Activated gamma-delta T cell treated with Interleukin-2 at 50 U/mL for 16 hours (primary cell): ENCODE data around the gene TCAP.
A peak's percentile ranks its signal among the peaks of the same experiment; 100 is the strongest.

Experiments used
- DNase-seq: peaks from one replicate; pipeline ENCODE4 v3.0.0-alpha.2; 2020

Gene TCAP

DNA sequence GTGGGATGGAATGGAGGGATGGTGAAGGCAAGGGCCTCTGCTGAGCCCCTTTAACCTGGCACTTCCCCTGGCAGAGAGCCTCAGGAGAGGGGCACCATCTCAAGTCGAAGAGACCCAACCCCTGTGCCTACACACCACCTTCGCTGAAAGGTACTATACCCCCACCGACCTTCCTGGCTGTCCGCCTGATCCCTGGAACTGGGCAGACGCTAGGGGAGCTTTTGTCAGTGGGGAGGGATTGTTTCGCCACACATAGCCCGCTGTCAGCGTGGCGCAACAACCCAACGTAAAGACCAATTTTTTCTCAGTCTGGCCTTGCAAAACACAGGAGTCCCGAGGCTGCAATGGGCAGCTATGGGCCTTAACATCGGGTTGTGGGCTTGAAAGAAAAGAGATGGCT lies 35.3 kb upstream of the TCAP start:
- no peak for DNase-seq

- DNase-seq: no peak
Observed at GRCh38 chr17:39631403-39631802, 33.7 kb upstream of the TCAP start.

GRCh38 chr17:39632153-39632941 lies 32.8 kb upstream of the TCAP start:
- no peak for DNase-seq

DNA sequence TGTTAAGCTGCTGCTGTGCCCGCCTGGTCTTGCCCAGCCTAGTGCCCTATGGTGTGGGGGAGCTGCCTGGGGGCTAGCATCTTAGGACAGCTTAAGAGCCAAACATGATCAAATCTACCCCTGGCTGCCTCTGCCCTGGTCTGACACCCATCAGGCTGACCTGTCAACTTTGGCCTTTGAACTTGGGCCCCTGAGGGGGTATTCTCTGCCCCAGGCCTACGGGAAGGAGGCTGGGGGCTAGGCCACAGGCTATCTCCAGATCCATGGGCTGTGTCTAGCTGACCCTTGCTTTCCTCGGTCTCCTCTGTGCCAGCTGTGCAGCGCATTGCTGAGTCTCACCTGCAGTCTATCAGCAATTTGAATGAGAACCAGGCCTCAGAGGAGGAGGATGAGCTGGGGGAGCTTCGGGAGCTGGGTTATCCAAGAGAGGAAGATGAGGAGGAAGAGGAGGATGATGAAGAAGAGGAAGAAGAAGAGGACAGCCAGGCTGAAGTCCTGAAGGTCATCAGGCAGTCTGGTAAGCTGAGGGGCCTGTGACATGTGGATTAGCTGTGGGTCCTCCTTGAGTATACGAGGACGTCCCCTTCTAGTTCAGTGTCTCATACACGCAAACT lies 31.5 kb upstream of the TCAP start:
- no peak for DNase-seq

DNA sequence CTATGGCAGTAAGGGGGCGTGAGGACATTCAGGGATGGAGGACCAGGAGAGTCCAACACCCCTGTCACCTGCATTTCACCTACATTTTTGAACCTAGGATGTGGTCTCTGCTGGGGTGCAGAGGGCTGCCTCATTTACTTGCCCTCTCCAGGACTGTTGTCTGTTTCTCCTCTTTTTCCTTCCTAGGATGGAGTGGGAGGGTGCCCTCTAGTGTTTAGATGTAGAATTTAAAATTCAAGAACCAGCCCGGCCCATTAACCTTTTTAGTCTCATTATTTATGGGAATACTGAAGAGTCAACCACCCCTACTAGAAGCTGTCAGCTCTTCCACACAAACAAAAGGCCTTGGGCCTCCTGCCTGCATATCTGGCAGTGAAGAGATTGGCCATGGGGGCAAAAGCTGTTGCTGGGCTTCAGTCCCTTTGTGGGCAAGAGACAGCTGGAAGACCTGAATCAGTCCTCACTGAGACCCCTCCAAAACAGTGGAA lies 30.7 kb upstream of the TCAP start:
- DNase-seq: no peak

DNA sequence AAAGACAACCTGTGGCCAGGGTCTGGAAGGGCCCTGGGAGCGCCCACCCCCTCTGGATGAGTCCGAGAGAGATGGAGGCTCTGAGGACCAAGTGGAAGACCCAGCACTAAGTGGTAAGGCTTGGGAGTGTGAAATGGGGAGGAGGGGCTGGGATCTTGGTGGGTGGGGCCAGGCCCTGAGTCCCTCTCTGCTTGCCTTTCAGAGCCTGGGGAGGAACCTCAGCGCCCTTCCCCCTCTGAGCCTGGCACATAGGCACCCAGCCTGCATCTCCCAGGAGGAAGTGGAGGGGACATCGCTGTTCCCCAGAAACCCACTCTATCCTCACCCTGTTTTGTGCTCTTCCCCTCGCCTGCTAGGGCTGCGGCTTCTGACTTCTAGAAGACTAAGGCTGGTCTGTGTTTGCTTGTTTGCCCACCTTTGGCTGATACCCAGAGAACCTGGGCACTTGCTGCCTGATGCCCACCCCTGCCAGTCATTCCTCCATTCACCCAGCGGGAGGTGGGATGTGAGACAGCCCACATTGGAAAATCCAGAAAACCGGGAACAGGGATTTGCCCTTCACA lies 29.5 kb upstream of the TCAP start:
- no peak for DNase-seq

DNA sequence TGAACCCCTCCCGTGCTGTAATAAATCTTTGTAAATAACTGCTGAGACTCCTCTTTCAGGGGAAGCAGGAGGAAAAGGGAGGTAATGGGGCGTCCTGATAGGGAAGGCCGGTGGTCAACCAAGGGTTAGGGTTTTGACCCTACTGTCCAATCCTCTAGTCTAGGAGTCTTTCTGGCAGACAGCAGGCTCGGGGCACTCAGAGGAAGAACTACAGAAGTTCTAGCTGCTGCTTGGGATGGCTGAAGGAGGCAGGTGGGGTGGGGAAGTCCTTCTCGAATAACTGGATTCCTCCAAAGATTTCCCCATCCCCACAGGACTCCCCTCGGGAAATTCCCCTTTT lies 28.6 kb upstream of the TCAP start:
- DNase-seq: no peak

DNA sequence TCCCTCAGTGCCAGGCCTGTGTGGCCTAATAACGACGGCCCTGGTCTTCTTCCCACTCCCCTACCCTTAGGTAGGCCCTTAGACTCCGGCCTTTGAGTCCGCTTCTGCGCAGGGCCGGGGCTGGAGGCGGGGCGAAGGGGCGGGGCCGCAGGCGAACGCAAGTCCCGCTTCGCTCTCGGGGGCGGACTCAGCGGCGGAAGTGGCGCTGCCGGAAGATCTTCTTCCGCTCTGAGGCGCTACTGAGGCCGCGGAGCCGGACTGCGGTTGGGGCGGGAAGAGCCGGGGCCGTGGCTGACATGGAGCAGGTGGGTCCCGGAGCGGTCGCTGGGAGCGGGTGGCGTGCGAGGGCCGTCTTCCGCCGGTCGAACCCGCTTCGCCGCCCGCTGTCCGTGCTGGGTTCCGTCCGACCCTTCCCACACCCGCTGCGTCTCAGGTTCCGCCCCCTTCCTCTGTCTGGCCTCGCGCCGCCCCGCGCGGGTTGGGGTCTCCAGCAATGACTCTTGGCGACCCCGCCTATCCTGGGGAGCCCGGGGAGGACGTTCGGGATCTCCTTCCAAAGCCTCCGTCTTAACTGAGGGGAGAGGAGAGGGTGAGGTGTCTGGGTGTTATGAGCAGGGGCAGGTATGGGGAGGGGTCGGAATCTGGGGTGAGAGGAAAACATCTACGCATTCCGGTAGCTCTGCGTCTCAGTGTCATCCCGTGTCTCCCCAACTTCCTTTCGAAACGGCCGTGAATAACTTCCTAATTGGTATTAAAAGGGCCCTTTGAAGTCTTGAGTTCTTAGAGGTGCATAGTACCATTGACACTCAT lies 28.0 kb upstream of the TCAP start, which contains the start of gene STARD3:
TSS of gene STARD3 (plus strand) at position 218 of the 810 bp plus-strand sequence. CDS start 16,388 bp downstream, outside the sequence.
- peak; percentile 90 for DNase-seq

- DNase-seq: no peak
Observed at GRCh38 chr17:39638317-39638716, 26.8 kb upstream of the TCAP start.

- no peak for DNase-seq
Observed at GRCh38 chr17:39639043-39639442, 26.1 kb upstream of the TCAP start.

- DNase-seq: no peak
Observed at GRCh38 chr17:39639566-39640458, 25.3 kb upstream of the TCAP start.

DNA sequence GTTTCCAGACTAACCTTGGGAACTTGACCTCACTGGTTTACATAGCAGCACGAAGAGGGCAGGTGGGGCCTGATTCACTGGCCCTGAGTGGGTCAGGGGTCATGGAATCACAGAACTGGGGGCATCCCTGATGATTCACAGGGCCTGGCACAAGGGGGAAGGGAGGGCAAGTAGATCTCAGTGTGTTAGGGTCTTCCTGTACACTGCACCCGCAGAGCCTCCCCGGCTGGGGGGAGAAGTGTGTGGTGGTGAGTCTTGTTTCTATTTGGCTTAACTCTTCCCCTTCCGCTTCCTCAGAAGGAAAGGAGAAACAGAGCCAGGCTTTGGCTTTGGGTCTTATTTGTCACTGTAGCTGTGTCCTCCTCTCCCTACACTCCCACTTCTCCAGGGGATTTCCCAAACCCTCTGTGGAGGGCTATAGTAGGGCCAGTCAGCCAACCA lies 24.5 kb upstream of the TCAP start:
- no peak for DNase-seq

DNA sequence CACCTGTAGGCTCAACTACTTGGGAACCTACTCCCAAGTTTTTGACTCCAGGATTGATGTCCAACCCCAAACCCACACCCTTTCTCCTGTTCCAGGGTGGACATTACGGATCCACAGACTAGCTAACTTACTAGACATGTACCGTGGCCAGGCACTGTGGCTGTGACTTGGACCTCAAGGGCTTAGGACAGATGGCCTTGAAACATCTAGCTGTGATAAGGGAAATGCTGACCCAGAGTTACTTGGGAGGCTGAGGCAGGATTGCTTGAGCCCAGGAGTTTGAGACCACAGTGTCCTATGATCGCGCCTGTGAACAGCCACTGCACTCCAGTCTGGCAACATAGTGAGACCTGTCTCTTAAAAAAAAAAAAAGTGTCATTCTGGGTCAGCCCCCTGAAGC lies 24.1 kb upstream of the TCAP start:
- DNase-seq: no peak

GRCh38 chr17:39641883-39642282 lies 23.3 kb upstream of the TCAP start:
- DNase-seq: no peak

GRCh38 chr17:39642291-39643074 lies 22.7 kb upstream of the TCAP start:
- no peak for DNase-seq

- DNase-seq: no peak
Observed at GRCh38 chr17:39643271-39643670, 21.9 kb upstream of the TCAP start.

DNA sequence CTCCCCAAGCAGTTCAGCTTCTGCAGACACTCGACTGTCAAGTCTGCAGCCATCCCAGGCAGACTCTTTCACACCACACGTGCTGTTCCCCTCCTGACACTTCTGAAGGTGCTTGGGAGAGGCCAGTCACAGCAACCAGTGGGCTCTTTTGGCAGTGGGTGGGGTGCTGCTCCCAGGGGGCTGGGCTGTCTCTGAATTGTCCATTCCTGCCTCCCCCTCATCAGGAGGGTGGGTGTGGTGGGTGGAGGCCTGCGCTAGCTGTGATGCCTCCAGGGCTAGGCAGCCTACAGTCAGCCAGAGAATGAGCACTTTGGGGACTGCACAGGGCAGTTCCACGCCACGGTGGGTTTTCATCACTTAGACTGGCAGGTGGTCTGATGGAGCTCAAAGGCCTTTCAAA lies 17.9 kb upstream of the TCAP start:
- no peak for DNase-seq

- DNase-seq: no peak
Observed at GRCh38 chr17:39648616-39649366, 16.4 kb upstream of the TCAP start.

DNA sequence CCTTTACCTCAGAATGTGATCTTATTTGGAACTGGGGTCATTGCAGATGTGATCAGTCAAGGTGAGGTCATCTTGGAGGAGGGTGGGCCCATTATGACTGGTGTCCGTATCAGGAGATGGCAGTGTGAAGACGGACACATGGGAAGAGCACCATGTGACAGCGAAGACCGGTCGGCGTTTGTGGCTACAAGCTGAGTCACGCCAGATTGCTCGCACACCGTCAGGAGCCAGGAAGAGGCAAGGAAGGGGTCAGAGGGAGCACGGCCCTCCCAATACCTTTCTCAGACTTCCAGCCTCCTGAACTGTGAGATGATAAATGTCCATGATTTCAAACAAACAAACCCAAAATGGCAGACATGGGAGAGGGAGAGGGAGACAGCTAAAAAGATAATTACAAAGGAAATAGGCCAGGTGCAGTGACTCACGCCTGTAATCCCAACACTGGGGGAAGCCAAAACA lies 15.0 kb upstream of the TCAP start:
- no peak for DNase-seq

GRCh38 chr17:39651923-39652586 lies 13.1 kb upstream of the TCAP start:
- no peak for DNase-seq
